ENCODE measurements around the gene TRNT1. TPM values are rescaled to one million over a fixed set of nuclear protein-coding genes. Genes with fewer than 3 reads are reported as not detected.

The TRNT1 gene
- total and polyA plus RNA-seq, 4 donors = 10.0 to 37.6 (median 16.5) TPM

DNA sequence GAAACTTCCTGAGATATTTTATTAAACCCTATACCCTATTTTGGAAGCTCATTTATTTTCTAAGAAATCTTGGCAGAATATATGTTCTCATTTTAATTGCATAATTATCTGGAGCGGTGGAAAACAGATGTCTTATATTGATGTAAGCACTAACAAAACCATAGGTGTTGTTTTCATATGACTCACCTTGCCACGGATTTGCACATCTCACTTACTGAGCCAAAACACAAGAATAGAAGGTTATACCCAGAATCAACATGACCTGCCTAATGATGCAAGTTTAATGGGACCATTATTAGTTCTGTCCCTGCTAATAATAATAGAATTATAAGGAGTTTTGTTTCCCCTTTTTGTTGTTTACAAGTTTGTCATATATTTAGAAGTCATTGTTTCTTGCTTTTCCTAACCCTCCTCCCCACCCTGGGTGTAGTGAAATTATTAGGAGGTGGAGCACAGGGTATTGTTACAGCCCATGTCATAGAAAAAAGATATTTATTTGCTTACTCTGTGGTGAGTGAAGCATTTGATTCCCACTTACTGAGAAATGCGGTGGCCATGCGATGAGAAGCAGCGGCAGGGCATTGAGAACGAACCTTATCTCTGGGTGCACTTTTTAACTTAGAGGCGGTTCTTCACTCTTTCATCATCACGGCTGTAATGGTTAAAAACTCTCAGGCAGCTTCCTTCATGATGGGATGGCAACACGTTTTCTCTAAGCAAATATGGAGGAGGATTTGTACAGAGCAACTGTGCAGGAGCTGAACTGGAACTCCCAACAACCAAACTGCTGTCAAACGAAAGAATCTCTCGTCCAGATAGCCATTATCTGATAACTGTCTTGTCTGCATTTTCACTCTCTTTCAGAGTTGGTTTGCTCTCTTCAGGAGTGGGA lies 17.1 kb upstream of the TRNT1 start:
- ATAC-seq (ENCODE audit: insufficient read depth, low FRiP score) (peak; percentile 54), DNase-seq (peak in 1 of 3 donors; percentile 10)
- Histone ChIP-seq H3K9ac (ENCODE audit: insufficient read depth in 1 of 2, low read length in 2 of 2) (peak overlapping the region in 1 of 2 donors; percentile 43), H3K36me3 (ENCODE audit: control insufficient read depth in 4 of 4, insufficient read depth in 4 of 4, low read length in 4 of 4) (no peaks in the 10 kb centered on the region), H3K4me1 (ENCODE audit: control insufficient read depth in 5 of 5, insufficient read depth in 5 of 5, low read length in 5 of 5) (peaks cover 0 to 3% (median 0%) of the 10 kb centered on the region in 5 donors), H3K9me3 (ENCODE audit: control insufficient read depth in 4 of 4, insufficient read depth in 3 of 4, low read length in 3 of 4) (peaks cover 0 to 2% (median 0%) of the 10 kb centered on the region in 4 donors), H3K27ac (ENCODE audit: low read depth in 1 of 2, low read length in 1 of 2) (no peak overlapping the region), H3K27me3 (ENCODE audit: control insufficient read depth in 3 of 3, insufficient read depth in 3 of 3, low read length in 2 of 3) (no peaks in the 10 kb centered on the region), H3K4me3 (no peak overlapping the region)
- TF ChIP-seq, protein P1, sequence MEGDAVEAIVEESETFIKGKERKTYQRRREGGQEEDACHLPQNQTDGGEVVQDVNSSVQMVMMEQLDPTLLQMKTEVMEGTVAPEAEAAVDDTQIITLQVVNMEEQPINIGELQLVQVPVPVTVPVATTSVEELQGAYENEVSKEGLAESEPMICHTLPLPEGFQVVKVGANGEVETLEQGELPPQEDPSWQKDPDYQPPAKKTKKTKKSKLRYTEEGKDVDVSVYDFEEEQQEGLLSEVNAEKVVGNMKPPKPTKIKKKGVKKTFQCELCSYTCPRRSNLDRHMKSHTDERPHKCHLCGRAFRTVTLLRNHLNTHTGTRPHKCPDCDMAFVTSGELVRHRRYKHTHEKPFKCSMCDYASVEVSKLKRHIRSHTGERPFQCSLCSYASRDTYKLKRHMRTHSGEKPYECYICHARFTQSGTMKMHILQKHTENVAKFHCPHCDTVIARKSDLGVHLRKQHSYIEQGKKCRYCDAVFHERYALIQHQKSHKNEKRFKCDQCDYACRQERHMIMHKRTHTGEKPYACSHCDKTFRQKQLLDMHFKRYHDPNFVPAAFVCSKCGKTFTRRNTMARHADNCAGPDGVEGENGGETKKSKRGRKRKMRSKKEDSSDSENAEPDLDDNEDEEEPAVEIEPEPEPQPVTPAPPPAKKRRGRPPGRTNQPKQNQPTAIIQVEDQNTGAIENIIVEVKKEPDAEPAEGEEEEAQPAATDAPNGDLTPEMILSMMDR (IDR thresholded peaks at IDR 0.05; ENCODE audit: control extremely low read depth, extremely low read depth) = no peak
- WGBS, 2 donors = 48 to 62% methylated on average over 11 of the region's 11 CpGs

DNA sequence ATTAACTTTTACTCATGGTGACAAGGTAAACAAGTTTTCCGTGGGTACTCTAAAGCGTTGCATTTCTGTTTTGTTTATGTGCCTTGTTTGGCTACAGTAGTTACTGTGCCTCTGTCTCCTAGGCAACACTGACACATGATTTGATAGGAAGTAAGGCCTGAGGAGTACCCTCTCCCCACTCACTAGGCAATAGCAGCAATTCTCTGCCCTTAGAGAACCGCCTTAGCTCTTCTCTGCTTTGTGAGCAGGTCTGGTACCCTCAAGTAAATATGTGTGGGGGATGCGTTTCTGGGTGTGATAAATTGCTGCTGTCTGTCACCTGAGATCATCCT lies 16.5 kb upstream of the TRNT1 start, which contains the start of gene IL5RA:
Gene IL5RA (minus strand): TSS at position 76 of the 332 bp plus-strand sequence. CDS start 5,390 bp downstream, outside the sequence.
- peaks cover 0 to 2% (median 0%) of the 10 kb centered on the region in 4 donors for H3K9me3 ChIP-seq (ENCODE audit: control insufficient read depth in 4 of 4, insufficient read depth in 3 of 4, low read length in 3 of 4)
- H3K9ac ChIP-seq (ENCODE audit: insufficient read depth in 1 of 2, low read length in 2 of 2) = peak within 1 kb of the TSS in 1 of 2 donors; percentile 43
- no peak within 1 kb of the TSS for H3K4me3 ChIP-seq
- ATAC-seq (ENCODE audit: insufficient read depth, low FRiP score) (no peak), DNase-seq (peak; percentile 58 to 92 (median 87))
- H3K27me3 ChIP-seq (ENCODE audit: control insufficient read depth in 3 of 3, insufficient read depth in 3 of 3, low read length in 2 of 3) = no peaks in the 10 kb centered on the region
- TF ChIP-seq, protein P1 (IDR thresholded peaks at IDR 0.05; ENCODE audit: control extremely low read depth, extremely low read depth) = no peak
- no peaks in the 10 kb centered on the region for H3K36me3 ChIP-seq (ENCODE audit: control insufficient read depth in 4 of 4, insufficient read depth in 4 of 4, low read length in 4 of 4)
- peaks cover 0 to 3% (median 0%) of the 10 kb centered on the region in 5 donors for H3K4me1 ChIP-seq (ENCODE audit: control insufficient read depth in 5 of 5, insufficient read depth in 5 of 5, low read length in 5 of 5)
- peak within 1 kb of the TSS in 1 of 2 donors; percentile 26 for H3K27ac ChIP-seq (ENCODE audit: low read depth in 1 of 2, low read length in 1 of 2)
- 42 to 63% methylated on average over 4 of the region's 4 CpGs for WGBS, 2 donors

DNA sequence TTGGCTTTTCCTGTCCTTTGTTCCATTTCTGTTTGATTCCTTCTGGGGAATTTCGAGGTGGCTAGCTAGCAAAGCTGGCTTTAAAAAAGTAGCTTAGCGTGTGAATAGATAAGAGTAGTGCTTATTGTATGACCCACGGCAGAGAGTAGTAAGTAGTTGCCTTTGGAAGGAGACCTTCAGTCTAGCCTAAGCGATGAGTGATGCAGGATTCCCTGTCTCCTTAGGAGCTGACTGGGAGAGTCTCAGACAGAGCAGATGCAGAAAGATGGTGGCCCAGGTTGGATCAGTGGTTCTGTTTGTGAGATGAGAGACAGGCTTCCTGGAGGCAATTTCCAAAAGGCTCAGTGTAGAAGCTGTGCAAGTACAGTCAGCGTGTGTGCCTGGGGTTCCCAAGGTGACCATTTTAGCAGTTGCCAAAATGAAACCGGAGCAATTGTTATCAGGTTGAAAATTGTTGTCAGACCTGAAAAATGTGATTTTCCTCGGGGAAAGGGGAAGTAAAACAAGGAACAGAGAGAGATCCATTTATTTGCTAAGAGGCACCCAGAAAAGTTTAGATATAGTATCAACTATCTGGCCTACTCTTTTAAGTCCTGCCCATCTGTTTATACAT lies 15.9 kb upstream of the TRNT1 start:
- Histone ChIP-seq H3K27ac (ENCODE audit: low read depth in 1 of 2, low read length in 1 of 2) (no peak overlapping the region), H3K9me3 (ENCODE audit: control insufficient read depth in 4 of 4, insufficient read depth in 3 of 4, low read length in 3 of 4) (peaks cover 0 to 2% (median 0%) of the 10 kb centered on the region in 4 donors), H3K9ac (ENCODE audit: insufficient read depth in 1 of 2, low read length in 2 of 2) (peak overlapping the region in 1 of 2 donors; percentile 5), H3K4me3 (no peak overlapping the region), H3K27me3 (ENCODE audit: control insufficient read depth in 3 of 3, insufficient read depth in 3 of 3, low read length in 2 of 3) (no peaks in the 10 kb centered on the region), H3K36me3 (ENCODE audit: control insufficient read depth in 4 of 4, insufficient read depth in 4 of 4, low read length in 4 of 4) (no peaks in the 10 kb centered on the region), H3K4me1 (ENCODE audit: control insufficient read depth in 5 of 5, insufficient read depth in 5 of 5, low read length in 5 of 5) (peaks cover 0 to 3% (median 0%) of the 10 kb centered on the region in 5 donors)
- ATAC-seq (ENCODE audit: insufficient read depth, low FRiP score) (no peak), DNase-seq (peak in 2 of 3 donors; percentile 22 to 39)
- WGBS, 2 donors = 58 to 65% methylated on average over 7 of the region's 7 CpGs
- TF ChIP-seq, protein P1 (IDR thresholded peaks at IDR 0.05; ENCODE audit: control extremely low read depth, extremely low read depth) = no peak
